HG03460 (cell line): ENCODE data around the gene STK38.

Experiments
- ATAC-seq: cut with Tn5 transposase; IDR thresholded peaks from one replicate; pipeline ENCODE4 v1.9.1; 2021; ENCODE audit not compliant: unreplicated experiment

Gene STK38

GRCh38 chr6:36566418-36566905 is 19.2 kb upstream of the STK38 start:
- no peak for ATAC-seq

DNA sequence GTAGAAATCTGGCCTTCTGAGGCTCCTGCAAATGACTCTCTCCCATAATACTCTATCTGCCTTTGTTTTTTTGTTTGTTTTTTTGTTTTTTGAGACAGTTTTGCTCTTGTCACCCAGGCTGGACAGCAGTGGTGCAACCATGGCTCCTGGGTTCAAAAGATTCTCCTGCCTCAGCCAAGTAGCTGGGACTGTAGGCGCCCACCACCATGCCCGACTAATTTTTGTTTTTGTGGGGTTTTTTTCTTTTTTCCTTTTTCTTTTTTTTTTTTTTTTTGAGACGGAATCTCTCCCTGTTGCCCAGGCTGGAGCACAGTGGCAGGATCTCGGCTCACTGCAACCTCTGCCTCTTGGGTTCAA is 16.6 kb upstream of the STK38 start:
- no peak for ATAC-seq

GRCh38 chr6:36563237-36563927 is 16.1 kb upstream of the STK38 start:
- no peak for ATAC-seq

DNA sequence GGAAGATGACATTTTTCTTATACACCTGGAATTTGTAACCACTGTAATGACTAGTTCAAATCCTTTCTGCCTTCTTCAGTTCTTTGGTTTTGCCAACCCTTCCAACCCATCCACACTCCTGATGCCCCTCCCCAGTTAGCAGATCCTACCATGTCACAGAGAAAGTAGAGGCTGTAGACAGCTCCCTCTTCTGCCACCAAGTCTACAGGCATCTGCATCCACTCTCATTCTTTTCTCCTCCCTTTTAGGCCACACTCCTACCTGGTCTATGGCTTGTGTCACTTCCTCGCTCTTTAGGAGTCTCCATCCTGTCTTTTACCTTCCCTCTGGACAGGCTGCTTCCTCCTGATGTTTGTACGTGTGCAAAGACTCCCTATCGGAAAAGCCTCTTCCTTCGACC is 13.5 kb upstream of the STK38 start:
- no peak for ATAC-seq

GRCh38 chr6:36559011-36559793 is 11.9 kb upstream of the STK38 start:
- no peak for ATAC-seq

- ATAC-seq = no peak
Measured at GRCh38 chr6:36556281-36556680, 9.0 kb upstream of the STK38 start.

- no peak for ATAC-seq
Measured at GRCh38 chr6:36555750-36556252, 8.5 kb upstream of the STK38 start.

DNA sequence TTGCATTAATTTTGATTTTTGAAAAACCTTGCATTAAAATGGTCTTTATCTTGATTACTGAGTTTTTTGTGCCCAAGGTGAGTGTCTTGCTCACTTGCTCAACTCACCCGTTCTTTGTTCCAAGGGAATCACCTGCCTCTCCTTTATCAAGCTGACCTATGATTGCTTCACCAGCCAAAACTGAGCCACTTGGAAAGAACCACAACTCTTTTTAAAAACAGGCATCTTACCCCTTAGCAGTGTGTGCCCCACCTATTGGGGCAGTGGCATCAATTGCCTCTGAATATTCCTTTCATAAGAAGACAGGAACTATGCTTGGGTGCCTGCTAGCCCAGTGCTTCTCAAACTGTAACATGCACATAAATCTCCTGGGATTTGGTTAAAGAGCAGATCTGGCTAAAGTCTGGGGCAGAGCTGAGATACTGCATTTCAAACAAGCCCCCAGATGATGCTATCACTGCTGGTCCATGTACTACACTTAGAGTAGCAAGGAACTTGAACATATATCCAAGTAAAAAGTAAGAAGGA is 3.3 kb upstream of the STK38 start:
- ATAC-seq = no peak

DNA sequence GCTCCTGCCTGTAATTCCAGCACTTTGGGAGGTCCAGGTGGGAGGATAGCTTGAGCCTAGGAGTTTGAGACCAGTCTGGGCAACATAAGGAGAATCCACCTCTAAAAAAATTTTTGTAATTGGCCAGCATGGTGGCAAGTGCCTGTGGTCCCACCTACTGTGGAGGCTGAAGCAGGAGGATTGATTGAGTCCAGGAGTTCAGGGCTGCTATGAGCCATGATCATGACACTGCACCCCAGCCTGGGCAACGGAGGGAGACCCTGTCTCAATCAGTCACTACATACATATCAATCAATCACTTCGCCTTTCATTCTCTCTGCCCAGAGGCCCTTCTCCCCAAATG is 1.1 kb upstream of the STK38 start:
- no peak for ATAC-seq

GRCh38 chr6:36547646-36548400 is 544 bp upstream of the STK38 start:
- no peak for ATAC-seq

DNA sequence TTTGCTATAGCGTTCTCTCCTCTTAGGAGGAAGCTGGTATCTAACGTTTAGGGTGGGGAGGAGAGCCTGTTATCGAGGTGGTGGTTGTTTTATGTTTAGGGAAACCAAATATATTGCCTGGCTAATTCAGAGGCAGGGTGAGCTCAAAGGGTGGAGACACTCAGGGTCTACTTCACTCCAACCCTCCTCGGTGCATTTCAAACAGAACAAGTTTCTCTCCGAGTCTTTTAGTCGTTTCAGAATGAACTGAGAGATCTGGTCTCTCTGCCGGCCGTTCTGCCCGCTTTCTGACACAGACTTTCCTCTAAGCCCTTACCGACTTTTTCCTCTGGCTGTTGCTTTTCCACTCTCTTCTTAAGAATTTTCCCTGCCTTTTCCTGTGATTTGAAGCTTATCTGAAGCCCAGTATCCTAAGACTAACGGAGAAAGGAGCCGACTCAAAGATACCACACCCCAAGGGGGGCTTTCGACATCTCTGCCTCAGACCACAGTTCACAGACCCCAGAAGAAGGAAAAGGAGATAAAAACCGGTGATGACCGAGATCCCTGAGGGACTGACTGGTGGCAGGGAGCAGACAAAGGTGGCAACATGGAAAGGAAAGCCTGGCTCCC is 865 bp downstream of the STK38 start:
- ATAC-seq = no peak

DNA sequence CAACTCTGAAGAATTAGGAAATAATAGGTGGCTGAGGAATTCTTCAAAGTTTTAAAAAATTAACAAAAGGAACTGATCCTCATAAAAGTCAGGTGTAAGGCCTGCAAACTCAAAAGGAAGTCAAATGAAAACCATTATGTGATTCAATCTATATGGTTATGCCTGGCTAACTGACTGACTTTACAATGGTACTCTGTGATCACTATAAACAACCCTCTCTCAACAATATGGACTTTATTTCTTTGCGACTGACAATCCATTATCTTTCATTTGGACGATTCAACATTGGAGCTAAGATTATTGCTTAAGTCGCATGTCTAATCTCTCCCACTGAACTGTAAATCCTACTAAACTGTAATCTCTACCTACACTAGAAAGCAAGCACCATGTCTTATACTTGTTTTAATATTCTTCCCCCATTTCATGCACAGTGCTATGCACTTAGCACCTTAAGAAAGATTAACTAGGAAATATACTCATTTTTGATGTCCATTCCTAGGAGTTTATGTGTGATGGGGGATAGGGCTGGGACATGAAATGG is 1.4 kb downstream of the STK38 start:
- ATAC-seq = no peak

DNA sequence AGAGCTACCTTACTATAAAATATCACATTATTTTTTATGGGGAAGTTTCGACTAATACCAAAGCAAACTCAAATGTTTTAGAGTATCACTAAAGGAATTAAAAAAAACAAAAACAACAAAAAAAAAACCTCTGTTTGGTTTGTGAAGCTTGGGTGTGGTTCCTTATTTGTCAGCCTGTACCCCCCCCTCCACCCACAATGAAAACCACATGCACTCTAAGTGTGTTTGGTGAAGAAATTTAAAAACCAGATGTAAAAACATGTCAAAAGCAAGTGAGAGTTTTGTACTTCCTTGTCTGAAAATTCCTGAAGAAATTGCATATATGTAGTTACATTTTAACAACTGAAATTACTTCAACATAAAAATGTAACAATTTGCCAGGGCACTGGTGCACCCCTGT is 3.1 kb downstream of the STK38 start:
- ATAC-seq = no peak

- no peak for ATAC-seq
Measured at GRCh38 chr6:36542041-36542440, 5.2 kb downstream of the STK38 start.

- no peak for ATAC-seq
Measured at GRCh38 chr6:36539814-36540568, 7.3 kb downstream of the STK38 start.

GRCh38 chr6:36536873-36537547 is 10.3 kb downstream of the STK38 start:
- ATAC-seq = no peak

GRCh38 chr6:36533321-36533720 is 14.0 kb downstream of the STK38 start:
- ATAC-seq = no peak

DNA sequence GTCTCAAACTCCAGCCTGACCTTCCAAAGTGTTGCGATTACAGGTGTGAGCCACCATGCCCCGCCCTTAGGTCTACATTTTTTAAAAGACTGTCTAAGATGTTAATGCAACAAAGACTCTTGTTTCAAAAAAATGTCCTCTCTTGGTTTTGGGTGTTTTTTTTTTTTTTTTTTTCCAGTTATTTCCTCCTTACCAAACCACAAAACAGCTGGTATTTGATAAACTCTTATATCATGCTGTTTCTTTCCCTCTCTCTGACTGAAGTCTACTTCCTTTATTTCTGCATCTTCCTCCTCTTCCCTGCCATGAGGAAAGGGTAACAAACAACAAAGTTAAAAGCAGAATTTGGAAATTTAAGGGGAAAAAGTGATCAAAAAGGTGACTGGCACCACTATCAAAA is 21.2 kb downstream of the STK38 start:
- ATAC-seq = no peak

DNA sequence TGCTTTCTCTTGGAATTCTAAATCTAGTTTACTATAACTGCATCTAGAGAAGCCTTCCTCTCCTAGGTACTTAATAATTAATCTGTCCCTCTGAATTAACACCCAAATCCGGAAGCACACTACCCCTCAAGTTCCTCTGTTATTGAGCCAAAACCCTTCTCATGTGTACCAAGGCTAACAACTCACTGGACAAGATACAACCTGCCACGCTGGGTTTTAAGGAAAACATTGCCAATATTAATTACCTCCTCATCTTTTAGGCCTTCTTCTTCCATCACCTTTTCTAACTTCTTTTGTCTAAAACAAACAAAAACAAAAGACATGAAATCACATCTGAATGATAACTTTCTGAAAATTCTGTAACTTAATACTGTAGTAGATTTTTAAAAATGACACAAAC is 21.9 kb downstream of the STK38 start:
- no peak for ATAC-seq

GRCh38 chr6:36524871-36525270 is 22.4 kb downstream of the STK38 start:
- no peak for ATAC-seq
